HG03342 (cell line): Measurements from ENCODE around the gene RUNX1.

Source experiments
- ATAC-seq: cut with Tn5 transposase; IDR thresholded peaks from one replicate; pipeline ENCODE4 v1.9.1; 2021; ENCODE audit warnings: mild to moderate bottlenecking, moderate library complexity; ENCODE audit not compliant: unreplicated experiment

RUNX1 gene

DNA sequence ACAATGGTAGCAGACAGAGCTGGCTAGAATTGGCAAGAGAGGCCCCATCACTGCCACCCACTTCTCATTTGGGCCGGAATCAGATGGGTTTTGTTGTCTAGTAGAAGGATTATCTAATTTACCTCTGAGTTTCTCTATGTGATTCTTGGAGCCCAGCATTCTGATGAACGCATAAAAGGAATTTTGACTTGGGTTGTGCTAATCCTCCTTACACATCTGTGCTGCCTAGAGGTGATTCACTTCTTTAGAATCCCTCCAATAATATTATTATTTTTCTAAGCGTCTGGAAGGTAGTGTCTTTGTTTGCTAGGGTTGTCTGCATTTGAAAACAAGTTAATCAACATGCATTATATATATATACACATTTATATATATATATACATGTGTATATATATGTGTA, 118.1 kb downstream of the RUNX1 start:
- ATAC-seq = no peak

DNA sequence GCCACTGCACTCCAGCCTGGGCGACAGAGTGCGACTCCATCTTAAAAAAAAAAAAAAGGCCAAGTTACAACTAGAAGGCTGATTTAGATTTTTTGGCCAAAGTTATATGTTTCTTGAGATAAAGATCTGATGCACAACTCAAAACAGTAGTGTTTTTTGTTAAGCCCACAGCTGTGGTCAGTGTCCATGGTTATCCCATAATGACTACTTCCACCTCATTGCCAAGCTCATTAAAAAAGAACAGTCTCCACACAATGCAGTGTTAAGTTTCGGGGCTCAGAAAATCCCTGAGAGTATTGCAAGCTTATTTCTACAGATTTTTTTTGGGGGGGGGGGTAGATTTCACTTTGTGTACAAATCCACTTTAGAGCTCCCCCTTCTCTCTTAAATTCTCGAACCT, 120.5 kb downstream of the RUNX1 start:
- ATAC-seq = no peak

DNA sequence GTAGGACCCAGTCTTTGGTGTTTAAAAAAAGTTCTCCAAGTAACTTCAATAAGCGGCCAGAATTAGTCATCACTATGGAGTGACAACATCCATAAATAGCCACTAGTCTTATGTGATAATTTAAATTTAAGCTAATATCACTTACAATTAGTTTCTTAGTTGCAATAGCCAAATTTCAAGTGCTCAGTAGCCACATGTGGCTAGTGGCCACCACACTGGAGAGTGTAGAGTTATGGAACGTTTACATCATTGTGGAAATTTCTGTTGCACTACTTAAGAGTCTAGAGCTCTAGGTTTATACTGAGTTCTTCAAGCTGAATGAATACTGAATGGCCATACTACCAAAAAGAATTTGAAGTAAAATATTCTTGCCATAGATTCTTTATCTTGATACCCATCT, 121.1 kb downstream of the RUNX1 start:
- no peak for ATAC-seq

DNA sequence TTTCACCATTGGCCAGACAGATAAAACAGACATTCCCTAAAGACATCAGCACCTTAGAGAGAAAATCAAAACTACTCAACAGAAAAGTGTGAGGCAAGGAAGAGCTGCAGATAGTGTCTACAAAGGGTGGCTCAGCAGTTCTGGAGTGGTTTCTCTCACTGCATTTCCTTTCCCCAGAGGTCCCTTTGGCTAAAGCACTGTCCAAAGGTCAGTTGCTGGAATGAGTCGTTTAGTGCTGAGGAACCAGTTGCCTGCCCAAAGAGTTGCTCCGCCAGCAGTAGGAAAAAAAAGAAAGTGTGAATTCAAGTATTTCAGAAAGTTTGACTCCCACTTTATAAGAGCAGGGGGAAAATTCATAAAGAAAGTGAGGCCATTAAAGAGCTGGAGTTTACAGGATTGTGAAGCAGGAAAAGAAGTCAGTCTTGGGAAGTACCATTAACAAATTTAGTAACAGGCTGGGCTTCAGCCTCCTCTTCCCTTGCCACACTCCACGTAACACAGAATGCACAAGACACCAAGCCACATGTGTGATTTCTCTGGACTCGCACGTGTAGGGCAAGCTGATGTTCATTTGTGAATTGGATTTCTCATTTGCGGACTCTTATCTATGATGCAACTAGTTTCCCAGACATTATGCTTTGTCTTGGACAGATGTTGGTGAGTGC, 122.2 kb downstream of the RUNX1 start:
- no peak for ATAC-seq

DNA sequence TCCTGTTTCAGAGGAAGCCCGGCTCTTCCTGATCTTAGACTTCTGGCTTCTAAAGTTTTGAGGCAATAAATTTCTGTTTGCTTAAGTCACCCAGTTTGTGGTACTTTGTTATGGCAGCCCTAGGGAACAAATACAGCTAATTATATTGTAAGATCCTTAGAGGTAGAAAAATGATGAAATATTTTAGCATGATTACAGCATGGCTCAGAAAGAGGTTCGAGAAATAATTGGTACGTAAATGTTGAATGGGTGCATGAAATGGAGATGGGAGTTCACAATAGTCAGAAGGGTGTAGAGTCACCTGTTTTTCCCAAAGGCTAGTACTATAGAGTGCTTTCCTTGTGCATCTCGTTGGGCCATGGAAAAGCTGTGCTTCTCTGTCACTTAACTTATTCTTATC, 123.5 kb downstream of the RUNX1 start:
- no peak for ATAC-seq

DNA sequence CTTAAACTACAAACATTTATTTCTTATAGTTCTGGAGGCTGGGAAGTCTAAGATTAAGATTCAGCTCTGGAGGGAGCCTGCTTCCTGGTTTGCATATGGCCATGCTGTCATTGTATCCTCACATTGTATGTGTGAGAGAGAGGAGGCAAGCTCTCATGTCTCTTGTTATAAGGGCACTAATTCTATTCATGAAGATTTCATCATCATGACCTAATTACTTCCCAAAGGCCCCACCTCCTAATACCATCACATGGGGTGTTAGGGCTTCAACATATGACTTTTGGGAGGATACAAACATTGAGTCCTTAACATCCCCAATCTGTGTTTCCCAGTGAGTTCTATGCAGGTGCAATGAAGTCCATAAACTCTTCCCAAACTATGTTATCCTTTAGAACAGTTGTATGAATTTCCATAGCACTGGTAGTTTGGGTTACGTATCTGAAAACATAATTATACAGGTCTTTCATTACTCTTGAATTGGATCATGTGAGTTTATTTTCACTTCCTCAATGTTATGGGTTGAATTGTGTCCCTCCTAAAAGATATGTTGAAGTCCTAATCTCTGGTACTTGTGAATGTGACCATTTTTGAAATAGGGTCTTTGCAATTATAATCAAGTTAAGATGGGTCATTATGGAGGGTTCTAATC, 124.2 kb downstream of the RUNX1 start:
- no peak for ATAC-seq

DNA sequence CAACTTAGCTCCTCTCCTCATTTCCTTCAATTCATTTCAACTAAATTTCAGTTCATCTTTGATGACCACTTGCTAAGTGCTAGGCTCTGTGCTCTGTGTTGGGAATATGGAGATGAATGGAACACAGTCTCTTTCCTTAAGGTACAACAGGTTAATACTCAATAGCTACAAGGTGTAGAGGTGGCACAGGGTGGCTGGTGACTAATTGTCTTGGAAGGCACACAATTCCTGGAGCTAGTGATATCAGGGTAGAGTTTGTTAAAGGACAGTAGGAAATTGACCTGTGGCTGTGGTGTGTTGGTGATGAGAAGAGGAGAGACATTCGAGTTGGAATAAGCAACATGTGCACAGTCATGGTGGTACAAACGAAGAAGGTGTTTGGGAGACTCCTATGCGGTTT, 124.9 kb downstream of the RUNX1 start:
- no peak for ATAC-seq

DNA sequence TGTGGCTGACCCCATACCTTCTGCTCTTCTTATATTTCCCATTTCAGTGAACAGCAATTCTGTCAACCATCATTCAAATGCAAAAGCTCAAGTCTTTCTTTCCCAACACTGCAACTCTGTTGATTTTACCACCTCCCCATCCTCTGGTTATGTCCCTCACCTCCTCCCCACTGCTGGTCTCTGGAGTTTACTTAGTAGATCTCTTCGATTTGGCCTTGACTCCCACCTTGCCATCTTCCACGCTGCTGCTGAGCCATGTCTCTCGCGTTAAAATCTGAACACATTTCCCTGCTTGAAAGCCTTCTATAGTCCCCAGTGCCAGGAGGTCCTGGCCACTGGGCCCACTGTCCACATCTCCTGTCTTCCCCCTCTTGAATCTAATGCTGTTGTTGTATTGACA, 125.5 kb downstream of the RUNX1 start:
- ATAC-seq = no peak

DNA sequence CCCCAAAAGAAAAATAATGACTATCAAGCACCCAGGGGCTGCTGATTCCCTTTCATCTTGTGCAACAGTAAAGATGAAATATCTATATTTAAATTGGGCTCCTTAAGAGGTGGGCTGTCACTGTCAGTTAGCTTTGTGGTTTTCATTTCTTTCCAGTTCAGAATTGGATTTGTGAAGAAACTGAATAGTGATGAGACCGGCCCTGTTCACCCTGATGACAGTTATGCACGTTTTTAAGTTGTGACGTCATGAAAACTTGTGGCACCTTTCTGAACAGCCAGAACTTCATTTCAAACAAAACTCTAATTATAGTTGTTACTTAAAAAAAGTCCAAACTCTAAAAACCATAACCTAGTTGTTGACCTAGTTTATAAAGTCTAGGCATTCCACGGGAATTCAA, 125.9 kb downstream of the RUNX1 start:
- ATAC-seq = no peak

DNA sequence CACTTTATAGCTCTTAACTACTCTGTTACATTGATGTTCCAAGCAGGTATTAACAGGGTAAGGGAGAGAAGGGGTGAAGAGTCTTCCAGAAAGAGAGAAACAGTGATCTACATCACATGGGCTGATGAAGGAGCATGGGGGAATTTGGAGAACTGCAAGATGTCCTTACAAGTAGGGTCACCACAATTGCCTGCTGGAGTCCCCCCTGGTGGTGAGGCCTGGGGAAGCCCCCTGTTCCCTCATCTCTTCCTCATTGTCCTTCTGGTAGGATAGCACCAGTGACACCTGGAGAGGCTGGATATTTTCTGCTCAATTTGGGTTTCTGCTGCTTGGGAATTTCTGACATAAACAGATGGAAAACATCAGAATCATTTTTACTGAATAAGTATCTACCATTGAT, 126.6 kb downstream of the RUNX1 start:
- ATAC-seq = no peak

DNA sequence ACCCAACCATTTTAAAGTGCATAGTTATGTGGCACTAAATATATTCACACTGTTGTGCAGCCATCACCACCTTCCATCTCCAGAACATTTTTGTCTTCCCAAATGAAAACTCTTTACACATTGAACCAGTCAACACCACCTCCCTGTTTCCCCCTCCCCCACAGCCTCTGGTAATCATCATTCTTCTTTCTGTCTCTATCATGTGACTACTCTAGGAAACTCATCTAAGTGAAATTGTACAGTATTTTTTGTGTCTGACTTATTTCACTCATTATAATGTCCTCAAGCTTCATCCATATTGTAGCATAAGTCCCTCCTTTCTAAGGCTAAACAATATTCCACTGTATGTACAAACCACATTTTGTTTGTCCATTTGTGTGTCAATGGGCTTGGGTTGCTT, 128.0 kb downstream of the RUNX1 start:
- ATAC-seq = no peak

DNA sequence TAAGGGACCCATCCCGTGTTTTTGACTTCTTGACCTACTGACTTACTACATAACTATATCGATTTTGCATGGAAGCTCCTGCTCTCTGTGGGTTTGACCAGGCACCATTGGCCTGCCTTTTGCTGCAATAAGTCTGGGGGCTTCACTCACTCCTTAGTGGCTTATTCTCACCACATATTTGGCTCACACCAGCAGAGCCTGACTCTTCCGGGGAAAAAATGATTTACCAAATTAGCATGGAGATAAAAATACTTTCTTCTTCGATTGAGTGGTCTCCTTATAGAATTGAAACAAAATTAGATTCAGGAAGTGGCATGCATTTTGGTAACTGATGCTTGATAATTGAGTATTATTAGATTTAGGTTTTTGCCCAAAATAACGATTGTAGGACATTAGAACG, 129.7 kb downstream of the RUNX1 start:
- no peak for ATAC-seq

DNA sequence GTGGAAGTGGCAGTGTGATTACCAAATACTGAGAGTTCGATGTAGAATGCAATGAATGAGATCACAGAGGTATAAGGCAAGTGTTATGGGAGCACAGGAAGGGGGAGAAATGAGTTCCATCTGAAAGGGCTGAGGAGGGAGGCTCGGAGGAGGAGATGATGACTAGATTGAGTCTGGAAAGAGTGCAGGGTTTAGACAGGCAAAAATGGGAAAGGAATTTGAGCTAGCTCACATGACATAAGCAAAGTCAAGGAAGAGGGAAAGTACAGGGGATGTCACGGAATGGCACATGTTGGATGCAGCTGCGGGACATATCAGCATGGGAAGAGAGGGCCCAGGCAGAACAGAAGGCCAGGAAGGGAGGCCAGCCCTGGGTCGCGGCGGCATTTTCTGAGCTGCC, 132.7 kb downstream of the RUNX1 start:
- ATAC-seq = no peak

DNA sequence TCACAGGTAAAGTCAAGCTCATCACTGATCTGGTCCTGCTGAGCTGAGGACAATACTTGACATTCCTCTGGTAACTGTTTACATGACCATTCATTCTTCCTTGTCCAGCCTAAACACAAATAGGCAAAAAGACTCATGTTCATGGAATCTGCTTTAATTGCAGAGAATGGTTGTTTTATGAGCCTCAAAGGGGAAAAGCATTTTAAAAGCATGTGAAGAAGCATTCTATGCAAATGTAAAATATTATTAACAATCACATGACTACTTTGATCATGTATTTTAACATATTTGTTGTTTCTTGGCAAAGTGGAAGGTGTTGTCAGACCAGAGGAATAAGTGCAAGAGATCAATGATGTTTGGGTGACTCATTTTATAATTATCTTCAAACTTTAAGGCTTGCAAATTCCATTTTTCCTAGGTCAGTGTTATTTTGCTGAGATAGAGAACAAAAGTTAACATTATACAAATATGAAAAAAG, 133.7 kb downstream of the RUNX1 start:
- ATAC-seq = no peak

DNA sequence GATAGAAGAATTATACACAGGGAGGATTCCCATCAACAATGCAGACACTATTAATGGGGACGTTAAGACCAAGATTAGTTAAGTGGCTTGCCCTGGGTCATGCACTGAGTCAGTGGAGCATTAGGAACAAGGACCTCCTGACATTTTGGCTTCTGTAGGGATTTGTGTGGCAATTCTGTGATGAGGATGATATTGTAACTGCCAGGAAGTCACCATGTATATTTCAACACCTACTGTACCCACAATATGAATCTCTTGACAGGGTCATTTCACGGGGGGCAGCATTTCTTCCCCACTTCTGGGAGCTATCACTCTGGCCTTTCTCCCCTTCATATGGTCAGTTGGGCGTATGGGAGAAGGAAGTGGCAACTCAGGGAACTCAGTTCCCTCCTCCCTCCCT, 134.9 kb downstream of the RUNX1 start:
- no peak for ATAC-seq

DNA sequence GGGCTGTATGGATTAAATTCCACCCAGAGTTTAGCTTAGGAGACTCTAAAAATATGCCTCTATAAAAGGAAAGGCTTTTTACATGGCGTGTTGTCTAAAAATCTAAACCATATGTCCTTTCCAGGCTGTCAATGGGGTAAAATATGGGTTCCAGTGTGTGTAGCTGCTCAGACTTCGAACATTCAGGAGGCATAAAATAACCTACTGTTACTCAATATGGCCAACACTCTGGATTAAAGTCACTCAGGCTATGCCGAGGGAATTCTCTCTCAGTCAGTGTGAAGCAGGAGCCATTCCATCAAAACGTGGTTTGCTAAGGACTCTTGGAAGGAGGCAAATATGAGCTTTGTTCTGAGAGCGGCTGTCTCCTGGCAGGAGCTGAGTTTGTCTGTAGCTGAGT, 135.3 kb downstream of the RUNX1 start:
- ATAC-seq = no peak

DNA sequence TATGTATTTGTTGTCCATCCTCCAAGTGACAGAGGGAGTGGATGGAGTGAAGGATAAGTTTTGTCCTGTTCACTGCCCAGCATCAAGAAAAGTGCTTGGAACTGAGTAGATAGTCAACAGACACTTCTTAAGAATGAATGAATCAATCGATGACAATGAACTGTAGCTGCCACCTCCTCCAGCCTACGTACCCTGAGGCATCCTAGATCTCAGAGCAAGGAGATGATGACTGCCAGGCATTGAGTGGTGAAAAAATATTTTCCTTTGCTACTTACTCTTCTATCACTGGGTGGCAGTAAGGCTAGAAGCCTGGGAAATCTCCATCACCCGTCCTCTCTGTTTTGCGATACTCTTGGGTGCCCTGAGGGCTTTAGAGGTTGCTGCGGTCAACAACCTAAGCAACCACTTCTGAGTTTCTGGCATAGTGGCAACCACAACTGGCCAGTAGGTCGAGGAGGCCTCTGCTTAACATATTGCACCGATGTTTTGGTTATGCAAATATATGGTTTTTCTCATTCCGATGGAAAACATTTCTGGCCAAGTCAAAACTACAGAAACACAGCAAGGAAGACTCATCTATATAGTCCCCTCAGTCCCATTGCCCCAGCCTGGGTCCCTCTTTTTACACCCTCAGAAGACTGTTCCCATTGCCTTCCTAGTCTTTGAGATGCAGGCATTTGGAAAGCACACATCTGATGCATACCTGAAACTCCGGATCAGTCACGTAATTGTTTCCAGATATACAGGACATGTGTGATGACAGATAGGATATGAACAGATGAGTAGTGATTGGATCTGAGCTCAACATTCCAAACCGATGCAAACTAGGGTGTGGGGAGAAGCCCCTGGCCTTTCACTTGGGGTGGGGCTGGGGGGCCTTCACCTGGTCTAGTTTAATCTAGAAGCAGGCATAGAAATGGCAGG, 136.8 kb downstream of the RUNX1 start:
- no peak for ATAC-seq

DNA sequence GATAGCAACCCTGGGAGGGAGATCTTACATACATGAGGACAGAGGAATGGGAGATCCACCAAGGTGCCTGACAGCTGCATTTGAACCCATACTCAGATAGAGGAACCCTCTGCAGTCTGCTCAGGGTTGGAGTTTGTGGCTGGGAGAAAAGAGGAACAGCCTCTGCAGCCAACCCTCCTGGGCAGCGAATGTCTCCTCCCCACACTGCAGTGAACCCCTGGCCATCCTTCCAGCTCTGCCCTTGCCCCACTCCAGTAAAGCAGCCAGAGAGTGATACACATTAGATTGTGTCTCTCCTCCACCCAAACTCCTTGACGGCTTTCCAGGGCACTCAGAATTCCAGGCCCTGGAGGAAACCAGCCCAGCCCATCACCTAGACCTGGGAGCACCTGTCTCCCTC, 137.7 kb downstream of the RUNX1 start:
- ATAC-seq = no peak

DNA sequence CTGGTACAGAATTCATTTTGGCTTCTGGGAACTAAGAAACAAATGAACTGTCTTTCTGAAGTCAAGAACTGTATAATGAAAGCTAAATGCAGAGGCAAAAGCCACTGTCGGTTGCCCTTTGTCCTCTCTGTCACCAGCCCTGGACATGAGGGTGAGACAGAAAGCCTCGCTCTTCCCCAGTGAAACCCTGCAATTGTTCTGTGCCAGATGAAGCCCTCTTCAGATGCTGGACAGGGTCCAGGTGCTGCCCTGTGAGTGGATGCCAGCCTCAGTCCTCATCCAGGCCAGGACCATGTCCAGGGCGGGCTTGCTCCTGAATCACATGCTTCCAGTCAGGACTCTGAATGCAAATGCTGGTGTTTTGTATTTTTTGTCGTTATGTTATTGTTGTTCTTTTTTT, 138.7 kb downstream of the RUNX1 start:
- no peak for ATAC-seq

DNA sequence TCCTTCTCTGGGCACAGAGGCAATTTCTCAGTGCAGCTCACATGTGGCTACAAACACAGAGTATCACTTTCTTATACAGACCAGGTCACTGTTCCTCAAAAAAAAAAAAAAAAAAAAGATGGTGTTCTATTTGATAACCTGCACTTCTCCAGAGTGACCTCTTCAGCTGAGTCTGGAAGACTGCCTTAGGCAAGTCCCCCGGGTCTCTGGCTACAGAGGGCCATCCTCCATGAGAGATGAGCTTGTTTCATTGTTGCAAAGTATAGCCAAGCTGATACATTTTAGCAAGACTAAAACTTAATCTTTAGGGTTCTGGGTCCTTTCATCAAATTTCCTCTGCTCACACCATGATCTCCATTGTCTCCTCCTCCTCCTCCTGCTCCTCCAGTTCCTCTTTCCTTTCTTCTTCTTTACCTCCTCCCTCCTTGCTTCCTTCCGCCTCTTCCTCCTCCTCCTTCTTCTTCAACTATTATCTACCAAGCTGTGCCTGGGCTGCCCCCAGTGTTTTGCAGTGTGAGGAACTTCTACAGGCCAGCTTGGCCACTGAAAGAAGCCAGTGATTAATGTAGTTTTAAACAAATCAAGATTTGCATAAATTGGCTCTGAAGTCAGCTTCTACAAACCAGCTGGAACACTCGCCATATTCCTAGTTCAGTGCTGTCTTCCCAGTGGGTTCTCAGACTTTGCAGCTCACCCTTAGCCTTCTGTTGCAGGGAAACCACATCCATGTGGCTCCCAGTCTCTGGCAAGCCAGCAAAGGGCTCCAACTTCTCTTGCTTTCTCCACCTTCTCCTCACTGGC, 139.4 kb downstream of the RUNX1 start:
- ATAC-seq = no peak

DNA sequence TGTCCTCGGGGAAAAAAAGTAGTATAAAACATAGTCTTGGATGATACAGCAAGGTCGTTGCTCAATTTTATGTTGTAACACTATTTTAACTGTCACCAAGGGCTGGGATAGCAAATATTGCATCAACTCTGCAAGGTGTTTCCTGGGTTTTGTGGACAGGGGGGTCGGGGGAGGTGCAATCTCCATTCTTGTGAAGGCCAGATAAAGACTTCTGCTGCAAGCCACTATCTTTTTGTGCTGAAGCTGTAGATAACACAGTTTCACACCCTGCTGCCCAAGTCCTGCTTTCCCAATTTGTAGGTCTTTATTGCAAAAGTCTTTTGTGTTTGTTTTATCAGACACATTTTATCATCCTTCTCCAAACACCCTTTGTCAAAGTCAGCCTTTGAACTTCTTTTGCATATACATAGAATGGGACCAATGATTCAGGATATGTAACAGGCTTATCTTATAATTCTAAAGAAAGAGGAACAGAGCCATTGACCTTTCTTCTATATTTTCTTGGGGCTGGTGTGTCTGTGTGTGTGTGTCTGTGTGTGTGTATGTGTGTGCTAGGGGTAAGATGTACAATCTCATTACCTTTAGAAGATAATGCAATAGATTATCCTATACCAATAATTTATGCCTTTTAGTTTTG, 140.6 kb downstream of the RUNX1 start:
- no peak for ATAC-seq
